Right lobe of liver (tissue), 4 donors: ENCODE measurements around the gene PKM.

Experiments
- CTCF ChIP-seq, 4 donors: fragments of 200-600 bp in 3 of 4; fragments of 450-650 bp in 1 of 4; IDR thresholded peaks; one replicate each; pipeline versions ENCODE4 v1.5.1 to v1.8.0; 2016 to 2022; ENCODE audit warnings: antibody characterized with exemption in 4 of 4, mild to moderate bottlenecking in 2 of 4
- POLR2A ChIP-seq: fragments of 450-650 bp; IDR thresholded peaks from one replicate; pipeline ENCODE4 v1.6.1; 2017; ENCODE audit warnings: antibody characterized with exemption, mild to moderate bottlenecking
- donor health status: DM: no; HTN: no; CAD: no.
- donor health status: DM: no; HTN: no; CAD: no.
- donor health status: DM: no; HTN: yes; CAD: no.

GRCh38 chr15:72227192-72227586 is 3.8 kb downstream of the PKM start:
- TF ChIP-seq CTCF (IDR thresholded peaks at IDR 0.05) (no peak), POLR2A (no peak)
